Liver (tissue), 9 donors: Measurements from ENCODE around the gene TMEM128. TPM values are rescaled to one million over a fixed set of nuclear protein-coding genes. Genes with fewer than 3 reads are reported as not detected.

Source experiments
- DNase-seq: peaks from one replicate; pipeline ENCODE4 v3.0.0-alpha.2; 2017; ENCODE audit warnings: low spot score
- H3K27ac ChIP-seq, 2 donors: one replicate each; pipeline ENCODE4 v1.7.0; 2013; ENCODE audit warnings: inconsistent platforms in 2 of 2, low read length in 2 of 2, control low read depth in 1 of 2, low read depth in 1 of 2, mild to moderate bottlenecking in 1 of 2
- H3K27me3 ChIP-seq, 4 donors: one replicate each; pipeline versions ENCODE4 v1.6.1 to v1.7.0; 2013; ENCODE audit warnings: low read length in 3 of 4, inconsistent platforms in 1 of 4, mild to moderate bottlenecking in 1 of 4, moderate library complexity in 1 of 4; ENCODE audit not compliant: control insufficient read depth in 4 of 4, insufficient read depth in 4 of 4
- H3K36me3 ChIP-seq, 4 donors: one replicate each; pipeline versions ENCODE4 v1.6.1 to v1.7.0; 2013; ENCODE audit warnings: low read length in 3 of 4, mild to moderate bottlenecking in 3 of 4, low read depth in 1 of 4, moderate library complexity in 1 of 4; ENCODE audit not compliant: control insufficient read depth in 4 of 4, insufficient read depth in 3 of 4
- H3K4me1 ChIP-seq, 4 donors: one replicate each; pipeline versions ENCODE4 v1.6.1 to v1.7.0; 2013; ENCODE audit warnings: low read length in 3 of 4, mild to moderate bottlenecking in 3 of 4, moderate library complexity in 1 of 4; ENCODE audit not compliant: control insufficient read depth in 4 of 4, insufficient read depth in 4 of 4
- H3K4me3 ChIP-seq, 3 donors: one replicate each; pipeline versions ENCODE4 v1.6.1 to v1.7.0; 2013; ENCODE audit warnings: low read length in 3 of 3, control low read depth in 1 of 3, low read depth in 1 of 3, mild to moderate bottlenecking in 1 of 3
- H3K9ac ChIP-seq, 2 donors: one replicate each; pipeline ENCODE4 v1.7.0; 2013; ENCODE audit warnings: low read length in 2 of 2, mild to moderate bottlenecking in 2 of 2, moderate library complexity in 2 of 2, control low read depth in 1 of 2, low read depth in 1 of 2
- H3K9me3 ChIP-seq, 4 donors: one replicate each; pipeline versions ENCODE4 v1.6.1 to v1.7.0; 2013; ENCODE audit warnings: low read length in 3 of 4; ENCODE audit not compliant: control insufficient read depth in 4 of 4
- ATF3 ChIP-seq: IDR thresholded peaks from 2 replicates; pipeline ENCODE4 v1.6.1; 2016; ENCODE audit warnings: antibody characterized with exemption
- CTCF ChIP-seq: fragments of 150-350 bp; IDR thresholded peaks from 2 replicates; pipeline ENCODE4 v1.5.1; 2017; ENCODE audit warnings: improper control_type of control experiment, low read depth, low read length; ENCODE audit not compliant: missing input control
- EGR1 ChIP-seq, 2 donors: IDR thresholded peaks; 2 replicates each; pipeline ENCODE4 v1.6.1; 2016 to 2018; ENCODE audit warnings: antibody characterized with exemption in 2 of 2, low read depth in 2 of 2
- FOXA1 ChIP-seq: IDR thresholded peaks from 2 replicates; pipeline ENCODE4 v1.6.1; 2016; ENCODE audit warnings: antibody characterized with exemption
- FOXA2 ChIP-seq: IDR thresholded peaks from 2 replicates; pipeline ENCODE4 v1.6.1; 2016; ENCODE audit warnings: antibody characterized with exemption
- GABPA ChIP-seq, 2 donors: IDR thresholded peaks in 1 of 2; conservative IDR thresholded peaks in 1 of 2; 2 replicates each; pipeline ENCODE4 v1.6.1; 2016; ENCODE audit warnings: antibody characterized with exemption in 2 of 2, mild to moderate bottlenecking in 1 of 2, moderate library complexity in 1 of 2
- HNF4A ChIP-seq, 2 donors: conservative IDR thresholded peaks; 2 replicates each; pipeline ENCODE4 v1.6.1; 2016; ENCODE audit warnings: antibody characterized with exemption in 2 of 2, mild to moderate bottlenecking in 2 of 2
- HNF4G ChIP-seq: IDR thresholded peaks from 2 replicates; pipeline ENCODE4 v1.6.1; 2016; ENCODE audit warnings: antibody characterized with exemption
- JUND ChIP-seq, 2 donors: IDR thresholded peaks; 2 replicates each; pipeline ENCODE4 v1.6.1; 2016; ENCODE audit warnings: antibody characterized with exemption in 2 of 2
- MAX ChIP-seq: IDR thresholded peaks from 2 replicates; pipeline ENCODE4 v1.6.1; 2016; ENCODE audit warnings: antibody characterized with exemption
- NR2F2 ChIP-seq: IDR thresholded peaks from 2 replicates; pipeline ENCODE4 v1.6.1; 2016; ENCODE audit warnings: antibody characterized with exemption
- RAD21 ChIP-seq, 2 donors: IDR thresholded peaks; 2 replicates each; pipeline ENCODE4 v1.6.1; 2016; ENCODE audit warnings: antibody characterized with exemption in 2 of 2, mild to moderate bottlenecking in 2 of 2
- REST ChIP-seq: IDR thresholded peaks from 2 replicates; pipeline ENCODE4 v1.6.1; 2016; ENCODE audit warnings: antibody characterized with exemption, mild to moderate bottlenecking
- RXRA ChIP-seq, 2 donors: IDR thresholded peaks; 2 replicates each; pipeline ENCODE4 v1.6.1; 2017 to 2018; ENCODE audit warnings: antibody characterized with exemption in 2 of 2, mild to moderate bottlenecking in 1 of 2
- SP1 ChIP-seq: IDR thresholded peaks from 2 replicates; pipeline ENCODE4 v1.6.1; 2018; ENCODE audit warnings: antibody characterized with exemption, mild to moderate bottlenecking
- TAF1 ChIP-seq: conservative IDR thresholded peaks from 2 replicates; pipeline ENCODE4 v1.6.1; 2016; ENCODE audit warnings: antibody characterized with exemption, mild to moderate bottlenecking
- YY1 ChIP-seq: IDR thresholded peaks from 2 replicates; pipeline ENCODE4 v1.6.1; 2016; ENCODE audit warnings: antibody characterized with exemption, mild to moderate bottlenecking
- WGBS: extraction: QIAGEN DNeasy Blood & Tissue Kit; methylation state at CpG from one replicate; pipeline ENCODE4 v1.1.7; 2013; 5-methylcytosine and 5-hydroxymethylcytosine counted together
- polyA plus RNA-seq, 2 donors: library from polyadenylated mRNA; stranded (reverse) in 1 of 2; unstranded in 1 of 2; fragments of 200-250 nt in 1 of 2; fragments of >200 nt in 1 of 2; fragmentation: Nextera tagmentation in 1 of 2; extraction: Ambion mirVana in 1 of 2; gene quantifications; one replicate each; pipeline versions ENCODE4 v1.2.1 to v1.2.3, GENCODE V29; 2013 to 2015
- total RNA-seq, 2 donors: library from RNA; depleted of rRNA; stranded (reverse); fragments of >200 nt; gene quantifications; one replicate each; pipeline ENCODE4 v1.2.3, GENCODE V29; 2014
- donor health status: healthy.
- donor health status: healthy.
- donor health status: healthy.
- donor health status: healthy.
- donor health status: healthy.

Gene TMEM128
- total and polyA plus RNA-seq, 4 donors: 7.6 to 11.3 (median 9.2) TPM

- TF ChIP-seq JUND (IDR thresholded peaks at IDR 0.05) (no peak), HNF4G (no peak), YY1 (no peak), ATF3 (no peak), GABPA (IDR thresholded peaks at IDR 0.05 in 1 of 2, conservative IDR thresholded peaks at IDR 0.05 in 1 of 2) (no peak), MAX (no peak), HNF4A (conservative IDR thresholded peaks at IDR 0.05) (no peak), SP1 (no peak), EGR1 (IDR thresholded peaks at IDR 0.05; ENCODE audit: low read depth in 2 of 2) (no peak), CTCF (no peak), NR2F2 (no peak), RAD21 (IDR thresholded peaks at IDR 0.05) (no peak), FOXA2 (no peak), TAF1 (no peak)
- no peak overlapping the region for H3K9ac ChIP-seq
- 91% methylated on average over 5 of the region's 5 CpGs for WGBS
Observed at GRCh38 chr4:4267981-4268380, 20.0 kb upstream of the TMEM128 start.

DNA sequence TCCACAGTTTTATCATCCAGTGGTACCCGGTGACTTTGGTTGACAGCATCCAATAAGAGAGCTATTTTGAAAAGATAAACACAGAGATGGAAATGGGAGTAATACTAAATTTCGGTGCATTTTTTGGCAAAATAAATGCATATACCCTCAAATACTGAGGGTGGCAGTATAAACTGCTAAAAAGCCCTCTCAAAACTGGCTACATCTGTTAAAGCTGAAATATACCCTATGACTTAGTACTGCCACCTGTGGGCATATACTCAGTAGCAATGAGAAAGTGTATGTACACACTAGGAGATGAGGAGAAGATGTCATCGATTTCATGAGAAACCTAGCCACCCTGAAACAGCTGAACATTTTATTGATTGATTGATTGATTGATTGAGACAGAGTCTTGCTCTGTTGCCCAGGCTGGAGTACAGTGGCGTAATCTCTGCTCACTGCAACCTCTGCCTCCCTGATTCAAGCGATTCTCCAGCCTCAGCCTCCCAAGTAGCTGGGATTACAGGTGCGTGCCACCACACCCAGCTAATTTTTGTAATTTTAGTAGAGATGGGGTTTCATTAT is 12.2 kb upstream of the TMEM128 start:
- TF ChIP-seq NR2F2: no peak
- TF ChIP-seq REST: no peak
- TF ChIP-seq MAX: no peak
- TF ChIP-seq HNF4A (conservative IDR thresholded peaks at IDR 0.05): no peak
- no peak for TF ChIP-seq TAF1
- no peak for TF ChIP-seq FOXA1
- TF ChIP-seq CTCF: peak; percentile 57
- peak; percentile 81 to 88 for TF ChIP-seq RAD21 (IDR thresholded peaks at IDR 0.05)
- TF ChIP-seq EGR1 (IDR thresholded peaks at IDR 0.05; ENCODE audit: low read depth in 2 of 2): no peak
- TF ChIP-seq RXRA (IDR thresholded peaks at IDR 0.05): no peak
- no peak for TF ChIP-seq JUND (IDR thresholded peaks at IDR 0.05)
- peak; percentile 35 for TF ChIP-seq HNF4G
- no peak for TF ChIP-seq GABPA (IDR thresholded peaks at IDR 0.05 in 1 of 2, conservative IDR thresholded peaks at IDR 0.05 in 1 of 2)
- Histone ChIP-seq H3K27me3 (no peaks in the 10 kb centered on the region), H3K9ac (peak overlapping the region in 1 of 2 donors; percentile 36), H3K9me3 (no peaks in the 10 kb centered on the region), H3K27ac (peak overlapping the region; percentile 16 to 52), H3K4me1 (peaks cover 4 to 33% (median 21%) of the 10 kb centered on the region in 4 donors), H3K36me3 (peaks cover 0 to 3% (median 0%) of the 10 kb centered on the region in 4 donors), H3K4me3 (peak overlapping the region in 2 of 3 donors; percentile 22 to 33)
- no peak for DNase-seq
- 44% methylated on average over 6 of the region's 6 CpGs for WGBS

More at GRCh38 chr4:4267981-4268380, 20.0 kb upstream of the TMEM128 start:
- no peaks in the 10 kb centered on the region for H3K27me3 ChIP-seq
- DNase-seq: no peak
- no peaks in the 10 kb centered on the region for H3K4me1 ChIP-seq
- no peak overlapping the region for H3K27ac ChIP-seq
- H3K36me3 ChIP-seq: peaks cover 2 to 25% (median 8%) of the 10 kb centered on the region in 4 donors
- H3K9me3 ChIP-seq: no peaks in the 10 kb centered on the region
- H3K4me3 ChIP-seq: no peak overlapping the region
